T-helper 2 cell treated with Interferon-gamma antibody and Interleukin-4, amounts not matched to agents 100 ng/mL and 5 ng/mL, for 36 hours (primary cell): ENCODE data around the gene TMEM179B. TPM values are rescaled to one million over a fixed set of nuclear protein-coding genes. Genes with fewer than 3 reads are reported as not detected.
"Not testable (repeated sequence)": the region's sequence is repeated elsewhere in the genome, so short reads cannot be mapped to it uniquely, and the experiment has no call there.

Source experiments
- intact Hi-C: fragments of 100-400 bp; cut with micrococcal nuclease; formaldehyde crosslinking; loops from one replicate; pipeline ENCODE4 v1.15.1; 2023
- total RNA-seq: library from RNA; stranded (reverse); gene quantifications from 2 replicates; pipeline ENCODE4 v1.2.3, GENCODE V29; 2022

Gene TMEM179B
- total RNA-seq: 37.1 and 37.2 TPM in 2 replicates

- intact Hi-C loops: loop anchor here (1.0 to 5.0 kb wide), 7 partner anchors 18 to 195 kb away; partner anchors contain the start of genes NXF1, STX5, TEX54 and TTC9C
Observed at GRCh38 chr11:62787005-62787759, at the start of gene TMEM179B. TSS of gene TMEM179B (plus strand) at chr11:62787402. CDS start at chr11:62787432, 30 bp downstream.

DNA sequence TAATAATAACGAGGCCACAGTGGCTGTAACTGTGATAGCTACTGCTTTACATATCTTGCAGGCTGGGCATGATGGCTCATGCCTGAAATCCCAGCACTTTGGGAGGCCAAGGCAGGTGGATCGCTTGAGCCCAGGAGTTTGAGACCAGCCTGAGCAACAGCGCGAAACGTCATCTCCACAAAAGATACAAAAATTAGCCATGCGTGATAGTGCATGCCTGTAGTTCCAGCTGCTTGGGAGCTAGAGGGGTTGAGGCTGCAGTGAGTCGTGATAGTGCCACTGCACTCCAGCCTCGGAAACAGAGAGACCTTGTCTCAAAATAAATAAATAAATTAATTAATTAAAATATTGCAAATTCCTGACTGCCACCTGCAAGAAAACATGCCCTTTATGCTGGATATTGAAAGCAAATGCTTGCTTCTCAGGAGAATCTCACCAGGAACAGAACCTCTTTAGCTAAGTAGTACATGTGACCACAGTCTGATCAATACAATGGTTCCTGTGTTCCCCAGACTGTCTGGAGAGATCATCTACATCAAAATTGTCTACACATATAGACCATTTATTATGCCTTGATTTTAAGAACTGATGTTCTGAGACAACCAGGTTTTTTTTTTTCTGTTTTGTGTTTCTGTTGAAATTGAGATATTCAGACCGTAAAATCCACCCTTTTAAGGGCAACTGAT is 39.6 kb upstream of the TMEM179B start:
- intact Hi-C loops: no loop called here

DNA sequence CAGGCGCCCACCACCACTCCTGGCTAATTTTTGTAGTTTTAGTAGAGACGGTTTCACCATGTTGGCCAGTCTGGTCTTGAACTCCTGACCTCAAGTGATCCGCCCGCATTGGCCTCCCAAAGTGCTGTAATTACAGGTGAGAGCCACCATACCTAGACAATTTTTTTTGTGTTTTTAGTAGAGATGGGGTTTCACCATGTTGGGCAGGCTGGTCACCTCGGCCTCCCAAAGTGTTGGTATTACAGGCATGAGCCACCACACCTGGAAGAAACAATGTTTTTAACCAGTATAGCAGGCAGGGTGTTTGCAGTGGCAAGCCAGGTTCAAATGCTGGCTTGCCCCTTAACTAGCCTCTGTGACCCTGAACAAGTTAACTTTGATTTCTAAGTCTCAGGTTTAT is 37.3 kb upstream of the TMEM179B start:
- intact Hi-C loops: not testable (repeated sequence)

- intact Hi-C loops: no loop called here
Observed at GRCh38 chr11:62752177-62752785, 34.9 kb upstream of the TMEM179B start.

DNA sequence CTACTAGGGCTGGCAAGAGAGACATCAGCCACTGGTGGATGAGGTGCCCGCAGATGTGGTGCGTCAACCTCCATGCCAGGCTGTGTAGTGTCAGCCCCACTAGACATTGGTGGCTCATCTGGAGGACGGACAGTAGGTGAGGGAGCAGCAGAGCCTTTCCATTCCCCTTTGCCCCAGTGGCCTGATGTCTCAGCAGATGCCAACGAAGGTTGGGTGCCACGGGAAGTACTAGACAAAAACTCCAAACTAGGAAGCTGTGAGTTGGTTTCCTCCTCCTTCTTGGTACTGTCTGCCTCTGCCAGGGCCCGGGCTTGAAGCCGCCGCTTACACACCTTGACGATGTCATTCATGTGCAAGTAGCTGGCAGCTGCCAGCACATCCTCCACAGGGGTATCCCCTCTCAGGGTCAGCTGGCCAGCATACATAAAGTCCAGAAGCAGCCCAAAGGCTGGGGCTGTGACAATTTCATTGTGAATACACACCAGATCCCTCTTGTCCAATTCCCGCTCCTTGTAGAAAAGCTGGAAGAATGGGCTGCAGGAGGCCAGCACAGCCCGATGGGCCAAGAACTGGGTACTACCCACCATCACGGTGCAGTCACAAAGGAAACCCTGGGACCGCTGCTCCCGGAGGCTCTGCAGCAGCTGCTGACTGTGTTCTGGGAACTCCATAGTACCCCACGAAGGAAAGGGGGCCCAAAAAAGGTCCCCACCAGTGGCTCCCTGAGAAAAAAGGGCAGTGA is 34.0 kb upstream of the TMEM179B start:
- intact Hi-C loops: loop anchor here (1.0 kb wide), 4 partner anchors 8 to 44 kb away; partner anchors contain the start of genes POLR2G, TMEM179B and TTC9C

DNA sequence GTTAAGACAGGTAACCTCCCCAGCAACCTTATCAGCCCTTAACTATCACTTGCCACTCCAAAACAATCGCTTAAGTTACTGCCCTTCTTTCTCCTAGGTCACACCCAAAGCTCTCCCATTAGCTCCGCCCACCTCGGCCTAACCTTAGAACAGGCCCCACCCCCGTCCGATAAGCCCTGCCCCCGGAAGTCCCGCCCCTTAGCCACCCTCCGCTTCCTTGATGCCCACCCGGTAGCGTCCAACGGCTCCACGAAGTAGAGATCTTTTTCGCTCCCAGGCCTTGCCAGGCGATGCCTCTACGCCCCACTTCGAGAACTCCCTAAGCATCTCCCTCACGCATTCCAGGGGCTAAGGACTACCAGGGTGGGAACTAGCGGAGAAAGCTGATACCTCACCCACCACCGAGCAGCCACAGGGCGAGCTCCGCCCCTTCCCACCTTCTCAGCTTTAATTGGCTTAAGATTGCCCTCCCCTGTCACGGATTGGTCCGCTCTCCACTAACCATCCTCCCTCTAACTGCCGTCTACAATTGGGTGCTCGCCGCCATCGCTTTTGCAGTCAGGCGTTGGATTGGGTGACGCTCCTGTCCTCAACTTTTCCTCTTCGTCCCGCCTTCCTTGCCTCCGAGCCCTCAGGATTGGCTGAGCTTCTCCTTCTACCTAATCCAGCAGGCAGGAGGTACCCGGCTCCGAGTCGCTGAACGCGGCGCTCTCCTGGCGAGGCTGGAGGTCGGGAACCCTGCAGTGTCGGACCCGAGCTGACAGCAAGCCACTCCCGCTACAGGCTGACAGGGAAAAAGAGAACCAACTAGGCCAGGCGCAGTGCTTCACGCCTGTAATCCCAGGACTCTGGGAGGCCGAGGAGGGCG is 33.2 kb upstream of the TMEM179B start, which contains the start of gene ZBTB3:
Gene ZBTB3 (minus strand): TSS at position 425 of the 868 bp plus-strand sequence. CDS start 496 bp downstream, outside the sequence.
- intact Hi-C loops: loop anchor here (1.0 kb wide), 5 partner anchors 7 to 45 kb away; partner anchors contain the start of genes POLR2G, TAF6L, TMEM179B and TTC9C

GRCh38 chr11:62755086-62755615 is 32.1 kb upstream of the TMEM179B start:
- intact Hi-C loops: no loop called here

DNA sequence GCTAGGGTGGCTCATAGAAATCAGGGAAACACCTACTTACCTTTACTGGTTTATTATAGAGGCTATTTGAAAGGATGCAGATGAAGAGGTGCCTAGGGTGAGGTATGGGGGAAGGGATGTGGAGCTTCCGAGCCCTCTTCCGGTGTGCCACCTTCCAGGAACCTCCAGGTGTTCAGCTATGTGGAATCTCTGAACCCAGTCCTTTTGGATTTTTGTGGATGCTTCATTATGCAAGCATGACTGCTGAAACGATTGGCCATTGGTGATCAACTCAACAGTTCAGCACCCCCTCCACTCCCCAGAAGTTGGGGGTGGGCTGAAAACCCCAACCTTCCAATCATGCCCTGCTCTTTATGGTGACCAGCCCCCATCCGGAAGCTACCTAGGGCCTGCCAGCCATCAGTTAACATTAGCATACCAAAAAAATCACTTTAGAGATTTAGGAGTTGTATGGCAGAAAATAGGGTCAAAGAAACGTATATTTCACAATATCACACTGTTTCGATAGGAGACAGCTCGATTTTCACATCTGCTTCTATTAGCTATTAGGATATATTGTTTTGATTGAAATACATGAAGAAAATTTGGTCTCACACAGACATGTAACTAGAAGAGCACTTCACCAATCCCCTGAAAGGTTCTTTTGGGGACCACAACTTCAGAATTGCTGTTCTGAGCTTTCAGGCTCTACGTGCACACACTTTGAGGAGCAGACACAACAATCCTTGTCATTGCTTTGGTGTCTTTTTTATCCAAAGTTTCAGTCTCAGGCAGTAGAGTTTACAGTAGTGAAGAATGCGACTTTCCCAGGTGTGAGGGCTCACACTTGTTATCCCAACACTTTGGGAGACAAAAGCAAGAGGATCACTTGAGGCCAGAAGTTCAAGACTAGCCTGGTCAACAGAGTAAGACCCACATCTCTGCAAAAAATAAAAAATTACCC is 29.1 kb upstream of the TMEM179B start:
- intact Hi-C loops: no loop called here

GRCh38 chr11:62760867-62761227 is 26.4 kb upstream of the TMEM179B start:
- intact Hi-C loops: loop anchor here (1.0 to 2.0 kb wide), 5 partner anchors 8 to 120 kb away; partner anchors contain the start of genes SLC3A2, TAF6L and TTC9C

DNA sequence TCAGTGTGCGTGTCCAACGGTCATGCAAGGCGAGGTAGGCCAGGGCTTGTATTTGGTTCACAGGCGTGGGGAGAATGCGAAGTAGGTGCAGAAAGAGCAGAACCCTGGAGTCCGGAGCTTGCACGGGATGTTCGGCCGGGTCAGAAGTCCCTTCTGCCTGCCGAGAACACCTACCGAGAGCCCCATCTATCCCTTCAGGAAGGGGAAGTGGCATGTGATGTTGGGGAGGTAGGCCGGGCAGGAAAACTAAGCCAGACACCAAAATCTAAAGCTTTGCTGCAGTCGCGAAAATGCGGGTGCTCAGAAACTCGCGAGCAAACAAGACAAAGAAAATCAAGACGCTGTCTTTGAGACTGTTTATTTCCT is 16.4 kb upstream of the TMEM179B start:
- intact Hi-C loops: loop anchor here (1.0 to 5.0 kb wide), 6 partner anchors 9 to 158 kb away; partner anchors contain the start of genes EML3, HNRNPUL2, POLR2G and ROM1

- intact Hi-C loops: loop anchor here (1.0 to 5.0 kb wide), 6 partner anchors 10 to 159 kb away; partner anchors contain the start of genes EML3, HNRNPUL2, POLR2G and ROM1
Observed at GRCh38 chr11:62771144-62772021, 15.8 kb upstream of the TMEM179B start, which contains the start of gene TAF6L. TSS of gene TAF6L (plus strand) at chr11:62771396. CDS start at chr11:62775784, 4,388 bp downstream.

- intact Hi-C loops: loop anchor here (5.0 kb wide), 2 partner anchors 83 to 162 kb away; partner anchors contain the start of genes EML3 and ROM1
Observed at GRCh38 chr11:62774407-62774806, 12.8 kb upstream of the TMEM179B start.

- intact Hi-C loops: no loop called here
Observed at GRCh38 chr11:62775646-62776045, 11.6 kb upstream of the TMEM179B start.

DNA sequence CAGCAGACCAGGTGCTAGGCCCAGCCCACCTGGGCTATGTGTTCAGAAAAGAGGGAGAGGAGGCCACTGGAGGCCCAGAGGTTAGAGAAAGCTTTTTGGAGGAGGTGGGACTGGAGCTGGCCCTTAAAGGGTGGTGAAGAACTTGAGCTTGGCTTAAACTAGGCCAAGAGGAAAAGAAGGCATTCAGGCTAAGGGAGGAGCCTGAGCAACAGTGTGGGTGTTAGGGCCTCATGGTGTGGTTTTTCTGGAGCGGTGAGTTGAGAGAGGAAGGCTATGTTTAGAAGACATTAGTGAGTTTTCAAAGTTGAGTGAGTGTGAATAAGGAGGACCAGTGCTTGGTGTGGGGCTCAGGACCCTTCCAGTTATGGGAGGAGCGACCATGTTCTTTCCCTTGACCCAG is 9.8 kb upstream of the TMEM179B start:
- intact Hi-C loops: no loop called here

GRCh38 chr11:62778441-62778840 is 8.8 kb upstream of the TMEM179B start:
- intact Hi-C loops: no loop called here

DNA sequence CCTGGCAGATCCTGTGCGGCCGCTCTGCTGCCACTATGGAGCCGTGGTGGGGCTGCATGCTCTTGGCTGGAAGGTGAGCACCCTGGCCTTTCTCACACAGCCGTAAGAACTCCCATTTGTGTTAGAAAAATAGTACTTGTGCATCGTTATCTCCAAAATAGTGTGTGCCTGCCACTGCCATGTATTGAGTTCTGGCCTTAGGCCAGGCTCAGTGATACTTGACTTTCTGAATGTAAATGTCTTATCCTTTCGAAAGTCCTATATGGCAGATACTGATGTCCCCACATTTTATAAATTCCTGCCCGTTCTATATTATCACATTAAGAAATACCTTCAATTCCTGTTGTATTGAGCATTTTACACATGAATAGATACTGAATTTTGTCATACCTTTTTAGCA is 4.4 kb upstream of the TMEM179B start:
- intact Hi-C loops: no loop called here

- intact Hi-C loops: loop anchor here (1.0 to 5.0 kb wide), 11 partner anchors 15 to 194 kb away; partner anchors contain the start of genes NXF1, STX5, TAF6L and TEX54
Observed at GRCh38 chr11:62786318-62787004, 741 bp upstream of the TMEM179B start.
